Endometrium (tissue), 2 donors: ENCODE measurements around the gene C1QTNF2.

Source experiments
- FAIRE-seq: peaks from 2 replicates; lab custom pipeline; 2012; peaks lifted over from hg19 to GRCh38; lab: Jason Lieb, UNC
- donor health status: control.
- donor health status: control.

C1QTNF2 gene

DNA sequence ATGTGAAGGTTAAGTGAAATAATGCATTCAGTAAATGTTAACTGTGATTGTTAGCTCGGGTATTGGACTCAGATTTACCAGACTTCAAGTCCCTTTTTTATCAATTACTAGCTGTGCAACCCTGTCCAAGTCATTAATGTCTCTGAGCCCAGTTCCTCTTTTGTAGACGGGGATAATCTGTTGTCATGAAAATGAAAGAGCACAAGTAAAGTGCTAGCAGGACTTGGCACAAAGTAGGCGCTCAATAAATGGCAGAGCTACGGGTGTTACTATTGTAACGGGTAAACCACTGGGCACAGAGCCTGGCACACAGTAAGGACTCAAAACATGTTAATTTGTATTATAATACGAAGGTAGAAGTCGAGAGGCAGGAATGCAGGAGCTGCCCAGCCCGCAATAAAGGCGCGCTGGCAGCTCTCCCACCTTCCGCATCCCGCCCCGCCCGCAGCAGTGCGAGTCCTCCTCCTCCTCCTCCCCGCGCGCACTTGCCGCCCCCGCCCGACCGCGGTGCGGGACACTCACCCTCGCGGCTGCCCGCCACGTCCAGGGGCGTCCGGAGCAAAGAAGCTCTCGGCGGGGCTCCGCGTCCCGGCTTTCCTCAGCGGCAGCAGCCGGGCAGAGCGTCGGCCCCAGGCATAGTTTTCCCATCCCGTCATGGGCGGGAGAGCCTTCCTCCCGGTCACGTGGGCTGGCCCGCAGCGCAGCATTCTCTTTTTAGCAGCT is at the start of gene C1QTNF2:
TSS of gene C1QTNF2 (minus strand) at position 637 of the 723 bp plus-strand sequence. CDS start 15,615 bp downstream, outside the sequence.
- FAIRE-seq = no peak

DNA sequence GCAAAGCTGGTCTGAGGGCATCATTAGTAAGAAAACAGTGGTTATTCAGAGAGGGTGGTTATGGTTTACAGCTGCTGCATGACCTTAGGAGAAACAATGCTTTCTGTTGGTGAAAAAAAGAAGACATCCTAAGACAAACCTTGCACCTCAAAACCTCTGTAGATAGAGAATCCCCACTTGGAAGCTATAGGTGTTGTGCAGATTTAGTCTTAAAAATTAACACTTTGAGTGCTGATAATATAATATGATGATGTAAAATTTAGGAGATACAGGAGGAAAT is 49.8 kb upstream of the C1QTNF2 start:
- no peak for FAIRE-seq

DNA sequence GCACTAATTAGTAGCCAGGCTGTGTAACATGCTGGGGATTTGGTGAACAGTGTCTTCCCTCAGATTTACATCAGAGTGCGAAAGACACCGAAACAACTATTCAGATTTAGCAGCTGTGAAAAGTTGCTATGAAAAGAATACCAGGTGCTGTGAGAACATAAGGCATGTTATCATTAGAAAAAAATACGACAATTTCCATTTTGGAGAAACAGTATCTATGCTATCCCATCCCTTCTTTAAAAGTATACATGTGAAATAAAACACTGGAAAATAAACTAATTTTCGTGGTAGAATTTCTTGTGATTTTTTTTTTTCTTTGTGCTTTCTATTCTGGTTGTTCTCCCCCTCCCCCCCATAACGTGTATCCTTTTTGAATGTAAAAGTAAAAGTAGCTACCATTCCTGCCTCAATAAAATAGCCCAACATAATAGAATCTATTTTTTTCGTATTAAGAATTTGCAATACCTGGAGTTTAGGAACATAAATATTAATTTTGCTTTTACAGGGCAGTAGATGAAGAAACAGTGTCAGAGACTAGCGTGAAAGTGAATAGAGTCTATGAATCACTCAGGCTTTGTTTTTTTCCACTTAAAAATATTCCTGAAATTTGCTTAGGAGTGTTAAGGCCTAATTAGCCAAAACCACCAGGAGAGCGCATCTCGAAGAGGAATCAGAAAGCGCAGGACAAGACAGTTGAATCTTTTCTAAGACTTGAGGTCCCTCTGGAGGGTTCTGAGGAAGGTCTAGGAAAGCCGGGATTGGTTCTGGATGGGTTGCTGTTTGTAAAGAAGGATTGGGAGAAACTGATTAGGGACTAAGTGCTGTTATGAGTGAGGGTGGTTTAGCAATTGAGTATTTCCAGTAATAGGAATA is 49.3 kb upstream of the C1QTNF2 start:
- peak; percentile 53 for FAIRE-seq

DNA sequence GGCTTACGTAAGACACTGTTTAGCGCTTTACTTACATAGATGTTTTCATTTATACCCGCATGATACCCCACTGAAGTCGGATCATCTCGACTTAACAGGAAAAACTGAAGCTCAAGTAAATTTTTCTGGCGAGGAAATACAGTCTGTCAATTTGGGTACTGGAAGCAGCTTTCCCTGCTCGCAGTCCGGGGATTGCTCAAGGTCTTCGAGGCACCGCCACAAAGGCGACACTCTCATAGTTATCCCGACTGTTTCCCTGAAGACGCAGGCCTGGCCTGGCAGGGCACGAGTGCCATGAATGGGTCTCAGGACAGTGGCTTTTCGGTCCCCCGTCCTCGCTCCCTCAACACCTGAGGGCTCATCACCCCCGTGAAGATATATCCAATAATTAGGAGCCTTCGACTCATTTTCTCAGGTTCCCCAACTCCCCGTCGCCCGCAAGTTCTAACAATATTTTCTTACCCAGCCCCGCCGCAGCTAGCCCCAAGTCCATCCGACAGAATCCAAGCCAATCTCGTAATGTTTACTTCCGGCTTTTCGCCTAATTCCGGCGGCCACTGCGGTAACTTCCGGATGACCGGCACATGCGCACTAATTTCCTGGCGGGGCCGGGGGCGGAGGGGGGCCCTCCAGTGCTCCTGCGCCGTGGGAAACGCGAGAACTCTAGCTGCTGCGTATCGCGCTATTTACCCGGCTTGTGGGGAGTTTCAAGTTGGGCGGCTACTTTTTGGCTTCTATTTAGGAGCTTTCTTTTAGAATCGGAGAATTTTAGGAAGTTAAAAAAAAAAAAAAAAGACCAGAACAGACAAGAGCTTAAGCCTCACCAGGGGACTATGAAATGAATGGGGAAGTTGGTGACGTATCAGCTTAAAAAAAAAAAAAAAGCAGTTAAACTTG is 48.4 kb upstream of the C1QTNF2 start, which contains the start of gene SLU7:
TSS of gene SLU7 (minus strand) at position 521 of the 897 bp plus-strand sequence. CDS start 3,787 bp downstream, outside the sequence.
- FAIRE-seq = peak; percentile 91

DNA sequence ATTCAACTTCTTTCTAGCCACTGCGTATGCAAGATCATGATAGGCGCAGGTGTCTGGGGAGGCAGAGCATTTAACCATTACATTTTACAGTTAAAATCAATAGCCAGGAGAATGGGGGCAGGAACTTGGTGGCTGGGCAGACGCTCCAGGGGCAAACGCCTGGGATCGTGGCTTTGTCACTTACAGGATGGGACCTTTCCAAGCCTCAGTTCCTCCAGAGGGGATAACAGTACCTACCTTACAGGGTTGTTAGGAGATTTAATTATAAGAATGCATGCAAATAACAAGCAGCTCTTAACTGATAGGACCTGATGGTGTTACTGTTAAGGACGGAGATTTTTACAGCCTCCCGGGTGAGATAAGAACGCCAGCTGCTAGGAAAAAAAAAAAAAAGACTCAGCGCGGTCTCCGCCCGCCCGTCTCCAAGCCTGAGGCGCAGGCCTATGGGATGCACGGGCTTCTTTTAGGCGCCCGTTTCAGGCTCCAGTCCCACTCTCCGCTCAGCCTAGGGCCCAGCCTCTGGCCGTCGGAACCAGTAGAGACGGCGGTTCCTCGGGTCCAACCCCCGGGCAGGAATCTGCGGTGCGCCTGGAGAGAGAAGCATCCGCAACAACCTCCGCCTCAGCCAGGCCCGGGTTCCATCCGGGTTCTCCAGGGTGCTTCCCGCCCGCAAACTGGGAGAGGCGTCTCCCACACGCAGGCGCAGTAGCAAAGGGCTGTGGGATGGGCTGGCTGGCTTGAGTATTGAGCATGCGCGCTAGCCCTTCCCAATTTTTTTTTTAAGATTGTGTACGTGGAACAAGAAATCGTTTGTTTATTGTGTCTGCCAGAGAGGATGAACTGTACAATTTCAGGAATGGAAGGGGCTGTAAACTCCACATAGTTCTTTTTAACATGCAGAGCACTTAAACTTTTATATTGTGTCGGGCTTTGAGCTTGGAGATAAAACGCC is 29.3 kb upstream of the C1QTNF2 start, which contains the start of gene FAM200C:
TSS of gene FAM200C (minus strand) at position 653 of the 952 bp plus-strand sequence. CDS start 4,564 bp downstream, outside the sequence.
- FAIRE-seq = peak; percentile 93

- FAIRE-seq = no peak
Observed at GRCh38 chr5:160398806-160399205, 28.4 kb upstream of the C1QTNF2 start.

GRCh38 chr5:160397492-160397891 is 27.1 kb upstream of the C1QTNF2 start:
- FAIRE-seq = no peak

- FAIRE-seq = no peak
Observed at GRCh38 chr5:160395111-160395510, 24.7 kb upstream of the C1QTNF2 start.

DNA sequence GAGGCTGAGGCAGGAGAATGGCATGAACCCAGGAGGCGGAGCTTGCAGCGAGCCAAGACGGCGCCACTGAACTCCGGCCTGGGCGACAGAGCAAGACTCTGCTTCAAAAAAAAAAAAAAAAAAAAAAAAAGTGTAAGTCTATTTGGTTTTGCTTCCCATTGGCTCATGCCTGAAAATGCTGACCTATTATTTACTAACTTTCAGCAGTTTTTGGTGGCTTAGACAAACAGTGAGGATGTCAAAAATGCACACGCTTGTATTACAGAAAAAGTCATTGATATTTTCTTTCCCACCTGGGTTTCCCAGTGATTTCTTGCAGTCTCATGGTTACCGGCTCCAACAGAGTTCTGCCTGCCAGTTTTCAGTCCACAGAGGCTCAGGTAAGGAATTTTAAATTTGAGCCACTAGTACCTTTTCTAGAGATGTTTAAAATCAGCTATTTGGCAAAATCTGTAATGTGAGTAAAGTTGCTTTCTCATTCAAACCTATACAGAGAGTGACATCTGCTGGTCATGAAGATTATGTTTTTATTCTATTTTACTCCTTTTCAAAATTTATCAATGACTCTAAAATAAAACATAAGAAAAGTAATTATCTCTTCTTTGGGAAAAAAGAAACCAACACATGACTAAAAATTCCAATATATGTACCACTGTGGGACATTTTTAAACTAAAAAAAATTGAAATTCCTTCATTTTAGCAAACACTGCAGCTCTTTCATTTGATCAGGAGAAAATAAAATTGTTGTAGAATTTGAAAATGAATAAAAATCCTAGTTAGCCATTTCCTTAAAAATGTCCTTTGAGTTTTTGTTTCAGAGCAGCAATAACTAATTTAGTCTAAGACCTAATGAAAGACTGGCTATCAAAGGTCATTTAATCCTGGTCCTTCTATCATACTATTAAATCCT is 20.6 kb upstream of the C1QTNF2 start:
- FAIRE-seq = peak; percentile 94

GRCh38 chr5:160387445-160387844 is 17.0 kb upstream of the C1QTNF2 start:
- no peak for FAIRE-seq

- FAIRE-seq = no peak
Observed at GRCh38 chr5:160385496-160385895, 15.1 kb upstream of the C1QTNF2 start.

GRCh38 chr5:160384681-160385080 is 14.3 kb upstream of the C1QTNF2 start:
- FAIRE-seq = no peak

DNA sequence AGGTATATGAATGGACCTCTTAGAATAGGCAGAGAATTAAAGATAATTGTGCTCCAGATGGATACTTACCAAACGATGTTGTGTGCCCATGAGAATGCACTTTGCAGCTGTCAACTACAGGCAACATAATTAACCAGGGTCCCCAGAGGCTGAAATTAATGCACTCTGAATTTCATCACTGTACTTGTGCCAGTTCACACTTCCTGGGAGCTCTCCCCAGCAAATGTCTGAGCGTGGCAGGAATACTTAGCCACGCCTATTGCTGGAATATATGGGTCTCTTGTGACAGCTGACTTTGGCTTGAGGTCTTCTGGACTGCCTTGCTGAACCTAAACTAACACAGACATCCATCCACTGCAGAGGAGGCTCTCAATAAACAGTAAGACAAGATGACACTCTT is 11.9 kb upstream of the C1QTNF2 start:
- no peak for FAIRE-seq

DNA sequence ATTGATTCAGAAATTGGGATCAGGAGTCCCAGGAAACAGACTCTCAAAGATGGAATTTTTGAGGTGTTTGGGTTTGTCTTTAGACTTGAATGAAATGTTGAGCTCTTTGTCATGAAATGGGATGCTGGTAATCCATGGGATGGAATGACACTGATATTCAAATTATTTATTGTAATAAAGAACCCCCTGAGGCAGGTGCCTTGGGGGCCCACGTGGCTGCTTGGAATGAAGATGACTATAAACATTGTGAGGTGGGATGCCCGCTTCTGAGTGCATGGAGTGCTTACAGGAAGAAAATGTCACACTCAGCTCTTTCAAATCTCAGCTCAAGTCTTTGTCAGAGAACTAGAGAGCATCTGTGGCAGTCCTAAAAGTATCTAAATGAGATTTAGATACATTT is 9.6 kb upstream of the C1QTNF2 start:
- FAIRE-seq = no peak

- no peak for FAIRE-seq
Observed at GRCh38 chr5:160379511-160379910, 9.1 kb upstream of the C1QTNF2 start.

- FAIRE-seq = no peak
Observed at GRCh38 chr5:160378330-160378729, 7.9 kb upstream of the C1QTNF2 start.

- FAIRE-seq = no peak
Observed at GRCh38 chr5:160377651-160378050, 7.2 kb upstream of the C1QTNF2 start.

DNA sequence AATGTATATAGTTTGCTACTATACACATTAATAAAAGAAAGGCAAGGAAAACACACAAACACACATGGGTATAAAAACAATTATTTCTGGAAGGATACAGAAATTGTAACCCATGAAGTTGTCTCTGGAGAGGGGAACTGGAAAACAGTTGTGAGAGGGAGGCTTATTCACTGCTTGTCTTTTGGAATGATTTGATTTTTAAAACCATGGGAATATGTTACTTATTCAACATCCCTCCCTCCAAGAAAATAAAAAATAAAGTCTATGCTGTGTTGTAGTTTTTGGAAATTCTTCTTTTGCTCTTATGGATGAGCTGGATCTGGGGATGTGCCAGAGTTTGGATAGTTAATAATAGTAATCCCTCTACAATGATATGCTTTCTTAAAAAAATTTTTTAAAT is 6.0 kb upstream of the C1QTNF2 start:
- no peak for FAIRE-seq

GRCh38 chr5:160375701-160376100 is 5.3 kb upstream of the C1QTNF2 start:
- no peak for FAIRE-seq

DNA sequence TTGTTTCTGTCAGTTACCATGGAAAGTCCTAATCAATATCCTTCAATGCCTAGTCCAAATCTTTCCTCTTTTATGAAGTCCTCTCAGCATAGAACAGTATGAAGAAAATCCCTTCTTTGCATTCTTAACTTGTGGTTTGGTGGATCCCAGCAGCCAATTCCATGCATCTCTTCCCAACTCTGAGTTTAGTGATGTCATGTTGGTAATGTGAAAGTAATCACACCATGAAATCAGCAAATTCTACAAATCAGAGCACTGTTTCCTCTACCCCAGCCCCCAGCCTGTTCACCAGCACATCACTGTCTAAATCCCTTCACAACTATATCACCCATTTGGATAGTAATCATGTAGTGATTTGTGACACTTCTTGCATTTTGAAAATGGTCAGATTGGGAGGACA is 4.7 kb upstream of the C1QTNF2 start:
- FAIRE-seq = no peak
